Measurements from ENCODE around the gene KRT15. TPM values are rescaled to one million over a fixed set of nuclear protein-coding genes. Genes with fewer than 3 reads are reported as not detected.

Gene KRT15
- total and polyA plus RNA-seq, 2 of the 8 experiments (the other 6 are each of a cell fraction or from before 2014, with no cell fraction given): 0.11 to 0.13 TPM

GRCh38 chr17:41540921-41541625, 22.4 kb upstream of the KRT15 start:
- H3K79me2 ChIP-seq (ENCODE audit: control insufficient read depth in 1 of 2, insufficient read depth in 2 of 2, low read length in 2 of 2): no peaks in the 10 kb centered on the region
- 0 out of 2 replicates have a peak overlapping the region, but pooled peaks have one; percentile 50 for H2BK12ac ChIP-seq (ENCODE audit: low read depth, low read length)
- H4K8ac ChIP-seq (ENCODE audit: extremely low read depth, insufficient read depth, low read length): no peak overlapping the region
- H3K23me2 ChIP-seq (ENCODE audit: low read depth, low read length): no peaks in the 10 kb centered on the region
- no peaks in the 10 kb centered on the region for H3K36me3 ChIP-seq (ENCODE audit: control insufficient read depth in 2 of 4, insufficient read depth in 4 of 4, low read length in 3 of 4)
- POLR2A ChIA-PET (ENCODE audit: partially characterized antibody): interaction anchor here (1.8 to 16.2 kb wide), 3 partner anchors 8 to 148 kb away, joined by 5 to 293 read pairs (median 9); partner anchors contain the start of genes EIF1 and KRT19
- no peak overlapping the region for H3K27ac ChIP-seq (ENCODE audit: low read depth, low read length)
- H3K4me3 ChIP-seq (ENCODE audit: extremely low read depth in 1 of 4, insufficient read depth in 2 of 4, low read depth in 3 of 4, low read length in 4 of 4): no peak overlapping the region
- H3K9ac ChIP-seq (replicated peaks in 1 of 4; ENCODE audit: extremely low read depth in 1 of 4, low read depth in 3 of 4, low read length in 3 of 4): no peak overlapping the region
- 88% methylated on average over 10 of the region's 10 CpGs; no CpG with 5 or more reads in 1 of the 2 experiments for WGBS, 2 experiments (ENCODE audit: extremely low coverage in 1 of 2, insufficient coverage in 1 of 2, insufficient read length in 1 of 2, insufficient replicate concordance in 2 of 2, low coverage in 1 of 2, low lambda C conversion rate in 2 of 2, missing lambda C conversion rate in 1 of 2)
- H3K79me1 ChIP-seq (ENCODE audit: low read depth, low read length): no peaks in the 10 kb centered on the region
- H3K27me3 ChIP-seq (replicated peaks in 1 of 4; ENCODE audit: control insufficient read depth in 3 of 4, extremely low read depth in 1 of 4, insufficient read depth in 3 of 4, low read length in 3 of 4): no peaks in the 10 kb centered on the region; a peak in 1 of 7 replicates
- H3K56ac ChIP-seq (replicated peaks; ENCODE audit: insufficient read length, low read depth, low read length): no peak overlapping the region
- no peak overlapping the region; the same call in 1 of the 2 replicates for H3K18ac ChIP-seq (ENCODE audit: extremely low read depth, low read length)
- no peak overlapping the region for H2AK5ac ChIP-seq (ENCODE audit: low read depth, low read length)
- no peaks in the 10 kb centered on the region for H4K20me1 ChIP-seq (replicated peaks in 1 of 2; ENCODE audit: control insufficient read depth in 1 of 2, insufficient read depth in 2 of 2, low read length in 2 of 2)
- H4K91ac ChIP-seq (replicated peaks; ENCODE audit: insufficient read length, low read length): peak overlapping the region; percentile 31
- no peak overlapping the region for H2AFZ ChIP-seq (ENCODE audit: low read length)
- H3K4me2 ChIP-seq (ENCODE audit: insufficient read depth in 1 of 2, low read depth in 2 of 2, low read length in 2 of 2): no peak overlapping the region
- H3K4ac ChIP-seq (replicated peaks; ENCODE audit: insufficient read length, low read depth, low read length): no peak overlapping the region
- H3K9me3 ChIP-seq (ENCODE audit: insufficient read depth in 2 of 2, low read depth in 1 of 2, low read length in 1 of 2): no peaks in the 10 kb centered on the region
- H2BK20ac ChIP-seq (ENCODE audit: low read length): 0 out of 2 replicates have a peak overlapping the region, but pooled peaks have one; percentile 35
- no peak overlapping the region for H4K5ac ChIP-seq (ENCODE audit: insufficient read length, low read depth, low read length)
- H2BK15ac ChIP-seq (ENCODE audit: low read length): no peak overlapping the region
- no peak overlapping the region for H3K14ac ChIP-seq (ENCODE audit: insufficient read length)
- FAIRE-seq: no peak
- no peak overlapping the region; the same call in 1 of the 2 replicates for H2BK5ac ChIP-seq (ENCODE audit: low read depth, low read length)
- CTCF ChIA-PET (ENCODE audit: partially characterized antibody): interaction anchor here (0.7 to 21.2 kb wide), 15 partner anchors 8 to 680 kb away, joined by 3 to 492 read pairs (median 4); partner anchors contain the start of genes KRT13, KRT35 and KRT36
- no peak overlapping the region for H2BK120ac ChIP-seq (replicated peaks; ENCODE audit: low read depth, low read length)
- H3K4me1 ChIP-seq (replicated peaks in 1 of 4; ENCODE audit: control insufficient read depth in 3 of 4, insufficient read depth in 4 of 4, low read length in 3 of 4): peaks cover 14 to 32% (median 22%) of the 10 kb centered on the region in 4 experiments
- H3K23ac ChIP-seq (ENCODE audit: insufficient read length): no peak overlapping the region
- DNase-seq (ENCODE audit: low read depth in 1 of 2, low spot score in 2 of 2): no peak
- TF ChIP-seq NRF1 (IDR thresholded peaks at IDR 0.05; ENCODE audit: low read depth, low read length) (no peak), CBX5 (IDR thresholded peaks at IDR 0.05; ENCODE audit: low read depth, low read length) (no peak), SP4 (IDR thresholded peaks at IDR 0.05; ENCODE audit: low read length) (no peak), TAF1 (IDR thresholded peaks at IDR 0.05; ENCODE audit: low read depth, low read length) (no peak), BRCA1 (IDR thresholded peaks at IDR 0.05; ENCODE audit: low read depth, low read length) (no peak), JUND (IDR thresholded peaks at IDR 0.05; ENCODE audit: low read length) (no peak), RXRA (IDR thresholded peaks at IDR 0.05; ENCODE audit: insufficient read depth, low read depth, low read length) (no peak), ZNF274 (IDR thresholded peaks at IDR 0.05; ENCODE audit: borderline replicate concordance, extremely low read depth, low read length) (no peak), ATF2 (IDR thresholded peaks at IDR 0.05; ENCODE audit: low read length) (no peak), YY1 (IDR thresholded peaks at IDR 0.05; ENCODE audit: low read depth, low read length) (no peak), NANOG (IDR thresholded peaks at IDR 0.05; ENCODE audit: insufficient read depth, low read depth, low read length, poor library complexity, severe bottlenecking) (no peak)
